ENCODE measurements around the gene DSC1.
"Not testable (repeated sequence)": the region's sequence is repeated elsewhere in the genome, so short reads cannot be mapped to it uniquely, and the experiment has no call there.

The DSC1 gene

GRCh38 chr18:31189757-31190156, 27.1 kb upstream of the DSC1 start:
- Histone ChIP-seq H3K79me2 (ENCODE audit: insufficient read depth, low read length) (no peaks in the 10 kb centered on the region), H3K9ac (ENCODE audit: low read length) (no peak overlapping the region), H3K36me3 (ENCODE audit: low read length) (no peaks in the 10 kb centered on the region), H3K4me2 (ENCODE audit: low read depth, low read length, poor library complexity, severe bottlenecking) (no peak overlapping the region), H3K9me3 (ENCODE audit: insufficient read depth, low read length) (no peaks in the 10 kb centered on the region), H3K27ac (ENCODE audit: low read depth, low read length) (no peak overlapping the region), H3K27me3 (ENCODE audit: low read length) (no peaks in the 10 kb centered on the region), H4K20me1 (ENCODE audit: low read depth, low read length) (no peaks in the 10 kb centered on the region), H2AFZ (ENCODE audit: low read depth, low read length, severe bottlenecking) (no peak overlapping the region), H3F3A (ENCODE audit: insufficient read depth) (no peaks in the 10 kb centered on the region), H3K9me2 (replicated peaks; ENCODE audit: insufficient read depth, low read length) (no peaks in the 10 kb centered on the region), H3K4me3 (ENCODE audit: insufficient read depth, low read length, poor library complexity, severe bottlenecking) (no peak overlapping the region)
- TF ChIP-seq EZH2phosphoT487 (conservative IDR thresholded peaks at IDR 0.05; ENCODE audit: low read length), result no peak
- TF ChIP-seq CTCF (IDR thresholded peaks at IDR 0.05; ENCODE audit: insufficient read depth, low read length, poor library complexity, severe bottlenecking), result no peak

- Histone ChIP-seq H3K27me3 (ENCODE audit: low read length) (no peaks in the 10 kb centered on the region), H3K27ac (ENCODE audit: low read depth, low read length) (no peak overlapping the region), H4K20me1 (ENCODE audit: low read depth, low read length) (no peaks in the 10 kb centered on the region), H3K79me2 (ENCODE audit: insufficient read depth, low read length) (no peaks in the 10 kb centered on the region), H3F3A (ENCODE audit: insufficient read depth) (no peaks in the 10 kb centered on the region), H3K9me3 (ENCODE audit: insufficient read depth, low read length) (0 out of 2 replicates have a peak, but pooled peaks cover 4% of the 10 kb centered on the region), H2AFZ (ENCODE audit: low read depth, low read length, severe bottlenecking) (no peak overlapping the region), H3K9me2 (replicated peaks; ENCODE audit: insufficient read depth, low read length) (no peaks in the 10 kb centered on the region), H3K4me2 (ENCODE audit: low read depth, low read length, poor library complexity, severe bottlenecking) (no peak overlapping the region), H3K4me3 (ENCODE audit: insufficient read depth, low read length, poor library complexity, severe bottlenecking) (no peak overlapping the region), H3K36me3 (ENCODE audit: low read length) (no peaks in the 10 kb centered on the region), H3K9ac (ENCODE audit: low read length) (no peak overlapping the region)
- TF ChIP-seq EZH2phosphoT487 (conservative IDR thresholded peaks at IDR 0.05; ENCODE audit: low read length) (no peak), CTCF (IDR thresholded peaks at IDR 0.05; ENCODE audit: insufficient read depth, low read length, poor library complexity, severe bottlenecking) (no peak)
Measured at GRCh38 chr18:31185186-31185950, 22.7 kb upstream of the DSC1 start.

GRCh38 chr18:31183302-31183701, 20.6 kb upstream of the DSC1 start:
- no peaks in the 10 kb centered on the region for H3K79me2 ChIP-seq (ENCODE audit: insufficient read depth, low read length)
- H3K36me3 ChIP-seq (ENCODE audit: low read length), result no peaks in the 10 kb centered on the region; the same call in 1 of the 2 replicates
- no peaks in the 10 kb centered on the region for H4K20me1 ChIP-seq (ENCODE audit: low read depth, low read length)
- H3F3A ChIP-seq (ENCODE audit: insufficient read depth), result no peaks in the 10 kb centered on the region
- H3K4me3 ChIP-seq (ENCODE audit: insufficient read depth, low read length, poor library complexity, severe bottlenecking), result no peak overlapping the region
- no peak overlapping the region for H3K9ac ChIP-seq (ENCODE audit: low read length)
- 0 out of 2 replicates have a peak, but pooled peaks cover 4% of the 10 kb centered on the region for H3K9me3 ChIP-seq (ENCODE audit: insufficient read depth, low read length)
- TF ChIP-seq EZH2phosphoT487 (conservative IDR thresholded peaks at IDR 0.05; ENCODE audit: low read length) (no peak), CTCF (IDR thresholded peaks at IDR 0.05; ENCODE audit: insufficient read depth, low read length, poor library complexity, severe bottlenecking) (no peak)
- H3K27ac ChIP-seq (ENCODE audit: low read depth, low read length), result no peak overlapping the region
- no peaks in the 10 kb centered on the region for H3K27me3 ChIP-seq (ENCODE audit: low read length)
- no peak overlapping the region for H2AFZ ChIP-seq (ENCODE audit: low read depth, low read length, severe bottlenecking)
- H3K9me2 ChIP-seq (replicated peaks; ENCODE audit: insufficient read depth, low read length), result no peaks in the 10 kb centered on the region
- no peak overlapping the region for H3K4me2 ChIP-seq (ENCODE audit: low read depth, low read length, poor library complexity, severe bottlenecking)

GRCh38 chr18:31177369-31177768, 14.7 kb upstream of the DSC1 start:
- not testable (repeated sequence) for H3K27me3 ChIP-seq (ENCODE audit: low read length); H3K4me3 ChIP-seq (ENCODE audit: insufficient read depth, low read length, poor library complexity, severe bottlenecking); H3K9me2 ChIP-seq (replicated peaks; ENCODE audit: insufficient read depth, low read length); H3K4me2 ChIP-seq (ENCODE audit: low read depth, low read length, poor library complexity, severe bottlenecking); H4K20me1 ChIP-seq (ENCODE audit: low read depth, low read length); H3F3A ChIP-seq (ENCODE audit: insufficient read depth); H3K9ac ChIP-seq (ENCODE audit: low read length); H3K36me3 ChIP-seq (ENCODE audit: low read length); H2AFZ ChIP-seq (ENCODE audit: low read depth, low read length, severe bottlenecking); H3K9me3 ChIP-seq (ENCODE audit: insufficient read depth, low read length); H3K79me2 ChIP-seq (ENCODE audit: insufficient read depth, low read length); H3K27ac ChIP-seq (ENCODE audit: low read depth, low read length)

Data from SU-DHL-6 (cell line).